ENCODE results near the gene RBM33. TPM values are rescaled to one million over a fixed set of nuclear protein-coding genes. Genes with fewer than 3 reads are reported as not detected.

RBM33 gene
- total and polyA plus RNA-seq, 7 donors, result 11.6 to 49.3 (median 40.4) TPM

DNA sequence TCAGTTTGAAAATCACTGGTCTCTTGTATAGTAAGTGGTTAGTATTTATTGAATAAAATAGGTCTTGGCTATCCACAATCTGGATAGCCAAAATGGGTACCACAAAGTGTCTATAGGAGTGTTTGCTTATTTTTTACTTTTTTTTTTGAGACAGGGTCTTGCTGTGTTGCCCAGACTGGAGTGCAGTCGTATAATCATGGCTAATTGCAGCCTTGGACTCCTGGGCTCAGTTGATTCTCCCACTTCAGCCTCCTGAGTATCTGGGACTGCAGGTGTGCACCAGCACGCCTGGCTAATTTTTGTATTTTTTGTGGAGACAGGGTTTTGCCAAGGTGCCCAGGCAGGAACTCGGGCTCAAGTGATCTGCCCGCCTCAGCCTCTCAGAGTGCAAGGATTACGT is 2.8 kb downstream of the RBM33 start:
- H3K9me3 ChIP-seq, result peaks cover 15% of the 10 kb centered on the region
- intact Hi-C loops (cut with DNase I), result loop anchor here in 1 of 2 donors (10.0 kb wide), 1 partner anchor 87 kb away; no protein-coding TSS in a partner anchor
- DNase-seq (no peak), ATAC-seq (no peak)
- TF ChIP-seq CTCF (IDR thresholded peaks at IDR 0.05), result no peak
- WGBS, 3 donors, result 60 to 78% (median 61%) methylated on average over 5 of the region's 5 CpGs
- H3K36me3 ChIP-seq (ENCODE audit: insufficient read depth in 1 of 2, low read depth in 1 of 2), result peaks cover 2 to 18% of the 10 kb centered on the region in 2 donors
- H3K27me3 ChIP-seq (ENCODE audit: insufficient read depth in 3 of 3, low read length in 2 of 3), result no peaks in the 10 kb centered on the region
- no peak overlapping the region for H3K4me3 ChIP-seq
- no peak overlapping the region for H3K27ac ChIP-seq
- peaks cover 38% of the 10 kb centered on the region for H3K4me1 ChIP-seq

DNA sequence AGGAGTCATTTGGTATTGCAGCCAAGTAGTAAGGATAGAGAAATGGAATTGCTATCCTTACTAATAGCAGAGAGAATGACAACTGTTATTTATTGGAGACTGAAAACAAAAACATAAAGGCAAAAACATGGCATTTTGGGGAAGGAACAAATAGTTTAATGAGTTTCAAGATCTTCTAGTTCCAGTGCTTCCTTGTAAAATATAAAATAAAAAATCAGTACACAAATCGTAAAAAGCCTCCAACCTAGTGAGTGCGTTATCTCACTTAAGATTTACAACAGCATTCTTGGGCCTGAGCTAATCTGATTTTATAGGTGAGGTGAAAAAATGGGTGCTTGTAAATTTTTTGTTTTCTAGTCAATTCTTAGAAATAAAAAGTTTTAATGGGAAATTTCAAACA is 3.3 kb downstream of the RBM33 start:
- DNase-seq (no peak), ATAC-seq (no peak)
- intact Hi-C loops (cut with DNase I), result loop anchor here in 1 of 2 donors (10.0 kb wide), 1 partner anchor 87 kb away; no protein-coding TSS in a partner anchor
- Histone ChIP-seq H3K27ac (no peak overlapping the region), H3K36me3 (ENCODE audit: insufficient read depth in 1 of 2, low read depth in 1 of 2) (peaks cover 2 to 14% of the 10 kb centered on the region in 2 donors), H3K27me3 (ENCODE audit: insufficient read depth in 3 of 3, low read length in 2 of 3) (no peaks in the 10 kb centered on the region), H3K4me1 (peaks cover 43% of the 10 kb centered on the region), H3K9me3 (peaks cover 15% of the 10 kb centered on the region), H3K4me3 (no peak overlapping the region)
- 95 to 100% (median 99%) methylated on average over 2 of the region's 2 CpGs for WGBS, 3 donors
- no peak for TF ChIP-seq CTCF (IDR thresholded peaks at IDR 0.05)

DNA sequence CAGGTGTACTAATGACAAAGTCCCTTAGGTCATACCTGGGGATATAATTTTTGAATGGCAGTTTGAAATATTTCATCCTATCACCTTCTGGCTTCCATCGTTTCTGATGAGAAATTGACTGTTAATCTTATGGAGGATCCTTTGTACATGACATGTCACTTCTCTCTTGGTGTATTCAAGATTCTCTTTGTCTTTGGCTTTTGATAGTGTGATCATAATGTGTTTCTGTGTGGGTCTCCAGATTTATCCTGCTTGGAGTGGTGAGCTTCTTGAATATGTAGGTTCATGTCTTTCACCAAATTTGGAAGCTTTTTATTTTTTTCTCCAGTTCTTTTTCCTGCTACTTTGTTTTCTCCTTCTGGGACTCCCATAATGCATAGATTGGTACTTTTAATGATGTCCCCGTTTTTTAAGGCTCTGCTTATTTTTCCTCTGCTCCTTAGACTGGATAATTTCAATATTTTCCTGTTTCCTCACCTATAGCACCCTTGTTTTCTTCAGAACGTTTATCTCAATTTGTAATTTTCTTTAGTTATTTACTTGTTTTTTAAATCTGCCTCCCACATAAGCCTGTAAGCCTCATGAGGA is 4.4 kb downstream of the RBM33 start:
- intact Hi-C loops (cut with DNase I), result loop anchor here in 1 of 2 donors (10.0 kb wide), 1 partner anchor 86 kb away; no protein-coding TSS in a partner anchor
- H3K36me3 ChIP-seq (ENCODE audit: insufficient read depth in 1 of 2, low read depth in 1 of 2), result peaks cover 2 to 11% of the 10 kb centered on the region in 2 donors
- DNase-seq, result no peak
- no peak overlapping the region for H3K27ac ChIP-seq
- 88 to 94% (median 92%) methylated on average over 3 of the region's 3 CpGs for WGBS, 3 donors
- H3K27me3 ChIP-seq (ENCODE audit: insufficient read depth in 3 of 3, low read length in 2 of 3), result no peaks in the 10 kb centered on the region
- no peak for ATAC-seq
- no peak overlapping the region for H3K4me3 ChIP-seq
- peaks cover 15% of the 10 kb centered on the region for H3K9me3 ChIP-seq
- H3K4me1 ChIP-seq, result peaks cover 48% of the 10 kb centered on the region
- no peak for TF ChIP-seq CTCF (IDR thresholded peaks at IDR 0.05)

- intact Hi-C loops (cut with DNase I), result loop anchor here in 1 of 2 donors (10.0 kb wide), 1 partner anchor 85 kb away; no protein-coding TSS in a partner anchor
- H3K9me3 ChIP-seq, result peaks cover 15% of the 10 kb centered on the region
- no peak overlapping the region for H3K27ac ChIP-seq
- 98 to 99% (median 98%) methylated on average over 2 of the region's 2 CpGs for WGBS, 3 donors
- H3K4me1 ChIP-seq, result peaks cover 55% of the 10 kb centered on the region
- H3K36me3 ChIP-seq (ENCODE audit: insufficient read depth in 1 of 2, low read depth in 1 of 2), result peaks cover 2 to 11% of the 10 kb centered on the region in 2 donors
- H3K27me3 ChIP-seq (ENCODE audit: insufficient read depth in 3 of 3, low read length in 2 of 3), result no peaks in the 10 kb centered on the region
- no peak for ATAC-seq
- no peak for DNase-seq
- no peak for TF ChIP-seq CTCF (IDR thresholded peaks at IDR 0.05)
- H3K4me3 ChIP-seq, result no peak overlapping the region
These were observed 5.1 kb downstream of the RBM33 start for GRCh38 chr7:155649588-155649987.
